H9 (cell line): Measurements from ENCODE around the gene NADSYN1. TPM values are rescaled to one million over a fixed set of nuclear protein-coding genes. Genes with fewer than 3 reads are reported as not detected.

ENCODE experiments used
- DNase-seq: peaks from one replicate; pipeline ENCODE4 v3.0.0-alpha.2; 2017
- H2AFZ ChIP-seq: one replicate; pipeline ENCODE4 v1.6.1; 2013; ENCODE audit warnings: mild to moderate bottlenecking, low read length, control low read depth, moderate library complexity
- H2AK5ac ChIP-seq: 2 replicates; pipeline ENCODE4 v1.6.1; 2013; ENCODE audit warnings: low read length, control low read depth, mixed read lengths; ENCODE audit not compliant: insufficient read length
- H2BK120ac ChIP-seq: one replicate; pipeline ENCODE4 v1.6.1; 2013; ENCODE audit warnings: low read depth, mild to moderate bottlenecking, low read length, control low read depth, inconsistent platforms; ENCODE audit not compliant: poor library complexity, severe bottlenecking
- H2BK12ac ChIP-seq: 2 replicates; pipeline ENCODE4 v1.6.1; 2013; ENCODE audit warnings: low read length, control low read depth, mixed read lengths, low read depth; ENCODE audit not compliant: insufficient read length
- H2BK15ac ChIP-seq: 2 replicates; pipeline ENCODE4 v1.6.1; 2013; ENCODE audit warnings: low read depth, low read length, control low read depth
- H2BK20ac ChIP-seq: one replicate; pipeline ENCODE4 v1.6.1; 2013; ENCODE audit warnings: low read depth, mild to moderate bottlenecking, low read length, control low read depth, inconsistent platforms; ENCODE audit not compliant: poor library complexity, severe bottlenecking
- H2BK5ac ChIP-seq: 2 replicates; pipeline ENCODE4 v1.6.1; 2013; ENCODE audit warnings: low read length, control low read depth, mixed read lengths; ENCODE audit not compliant: insufficient read length
- H3K14ac ChIP-seq: 2 replicates; pipeline ENCODE4 v1.6.1; 2013; ENCODE audit warnings: low read length, control low read depth; ENCODE audit not compliant: insufficient read depth
- H3K18ac ChIP-seq: 2 replicates; pipeline ENCODE4 v1.6.1; 2013; ENCODE audit warnings: low read depth, mild to moderate bottlenecking, mixed read lengths, low read length, control low read depth; ENCODE audit not compliant: insufficient read length
- H3K23ac ChIP-seq: 2 replicates; pipeline ENCODE4 v1.6.1; 2013; ENCODE audit warnings: low read length, control low read depth, mixed read lengths, low read depth; ENCODE audit not compliant: insufficient read length
- H3K23me2 ChIP-seq: 2 replicates; pipeline ENCODE4 v1.6.1; 2013; ENCODE audit warnings: low read depth, mild to moderate bottlenecking, mixed read lengths, low read length, control low read depth; ENCODE audit not compliant: insufficient read length, poor library complexity, severe bottlenecking
- H3K27ac ChIP-seq: 2 replicates; pipeline ENCODE4 v1.5.1; 2013; ENCODE audit warnings: low read length, control low read depth, mixed read lengths, low read depth; ENCODE audit not compliant: insufficient read length
- H3K27me3 ChIP-seq: 2 replicates; pipeline ENCODE4 v1.6.1; 2013; ENCODE audit warnings: low read length, control low read depth, inconsistent platforms; ENCODE audit not compliant: insufficient read depth
- H3K4ac ChIP-seq: 2 replicates; pipeline ENCODE4 v1.6.1; 2013; ENCODE audit warnings: low read depth, mild to moderate bottlenecking, control low read depth, inconsistent platforms, low read length, moderate library complexity
- H3K4me1 ChIP-seq: 2 replicates; pipeline ENCODE4 v1.6.1; 2013; ENCODE audit warnings: low read length, control low read depth, inconsistent platforms; ENCODE audit not compliant: insufficient read depth
- H3K4me2 ChIP-seq: 2 replicates; pipeline ENCODE4 v1.6.1; 2013; ENCODE audit warnings: low read length, control low read depth, mixed read lengths; ENCODE audit not compliant: insufficient read length, insufficient read depth
- H3K56ac ChIP-seq: 2 replicates; pipeline ENCODE4 v1.6.1; 2013; ENCODE audit warnings: low read depth, mild to moderate bottlenecking, mixed read lengths, low read length, control low read depth; ENCODE audit not compliant: insufficient read length
- H3K79me1 ChIP-seq: 2 replicates; pipeline ENCODE4 v1.6.1; 2013; ENCODE audit warnings: low read depth, mild to moderate bottlenecking, moderate library complexity, low read length, control low read depth, inconsistent platforms; ENCODE audit not compliant: insufficient read depth, poor library complexity, severe bottlenecking
- H3K79me2 ChIP-seq: 2 replicates; pipeline ENCODE4 v1.6.1; 2013; ENCODE audit warnings: low read length, control low read depth, inconsistent platforms; ENCODE audit not compliant: insufficient read depth
- H3K9ac ChIP-seq: 2 replicates; pipeline ENCODE4 v1.6.1; 2013; ENCODE audit warnings: low read length, control low read depth, mixed read lengths; ENCODE audit not compliant: insufficient read length; ENCODE audit errors: extremely low read depth
- H3K9me3 ChIP-seq: one replicate; pipeline ENCODE4 v1.6.1; 2013; ENCODE audit warnings: low read depth, low read length, inconsistent platforms; ENCODE audit not compliant: control insufficient read depth
- H3T11ph ChIP-seq: one replicate; pipeline ENCODE4 v1.6.1; 2013; ENCODE audit warnings: mild to moderate bottlenecking, low read length, control low read depth, inconsistent platforms
- H4K20me1 ChIP-seq: one replicate; pipeline ENCODE4 v1.6.1; 2013; ENCODE audit not compliant: control insufficient read depth, insufficient read length, insufficient read depth
- H4K5ac ChIP-seq: 2 replicates; pipeline ENCODE4 v1.6.1; 2013; ENCODE audit warnings: low read depth, mild to moderate bottlenecking, mixed read lengths, low read length, control low read depth; ENCODE audit not compliant: insufficient read length
- H4K8ac ChIP-seq: replicated peaks from 2 replicates; pipeline ENCODE4 v1.6.1; 2013; ENCODE audit warnings: low read length, control low read depth, mixed read lengths, low read depth; ENCODE audit not compliant: insufficient read length
- H4K91ac ChIP-seq: 2 replicates; pipeline ENCODE4 v1.6.1; 2013; ENCODE audit warnings: low read depth, mild to moderate bottlenecking, moderate library complexity, mixed read lengths, low read length, control low read depth; ENCODE audit not compliant: insufficient read length
- H3K27ac Mint-ChIP-seq, 3 experiments: 2 replicates in 2 of 3; 3 replicates in 1 of 3; pipeline ENCODE4 v1.8.0; 2020 to 2021; ENCODE audit warnings: mixed read lengths in 3 of 3, mild to moderate bottlenecking in 1 of 3, moderate library complexity in 1 of 3
- H3K27me3 Mint-ChIP-seq: 2 replicates; pipeline ENCODE4 v1.8.0; 2021; ENCODE audit warnings: low read depth, mild to moderate bottlenecking, moderate library complexity, mixed read lengths
- H3K36me3 Mint-ChIP-seq, 3 experiments: 2 replicates in 2 of 3; 3 replicates in 1 of 3; pipeline ENCODE4 v1.8.0; 2020 to 2021; ENCODE audit warnings: low read depth in 3 of 3, mixed read lengths in 3 of 3; ENCODE audit not compliant: insufficient read depth in 1 of 3
- H3K4me1 Mint-ChIP-seq, 2 experiments: 2 replicates each; pipeline ENCODE4 v1.8.0; 2020; ENCODE audit warnings: mixed read lengths in 2 of 2
- H3K4me3 Mint-ChIP-seq, 2 experiments: 2 replicates in 1 of 2; 3 replicates in 1 of 2; pipeline ENCODE4 v1.8.0; 2020 to 2021; ENCODE audit warnings: mild to moderate bottlenecking in 2 of 2, mixed read lengths in 2 of 2, moderate library complexity in 1 of 2
- H3K9me3 Mint-ChIP-seq, 2 experiments: 2 replicates in 1 of 2; 3 replicates in 1 of 2; pipeline ENCODE4 v1.8.0; 2020; ENCODE audit warnings: mild to moderate bottlenecking in 2 of 2, mixed read lengths in 2 of 2, moderate library complexity in 1 of 2
- CTCF ChIP-seq: fragments of 200-600 bp; sonication (generic); conservative IDR thresholded peaks from 3 replicates; pipeline ENCODE4 v1.8.0; 2021; ENCODE audit warnings: antibody characterized with exemption, mild to moderate bottlenecking
- WGBS: extraction: QIAGEN DNeasy Blood & Tissue Kit; methylation state at CpG from one replicate; pipeline ENCODE4 v1.1.7; 2013; ENCODE audit warnings: missing lambda C conversion rate, low lambda C conversion rate, mixed read lengths; ENCODE audit not compliant: insufficient read length; ENCODE audit errors: extremely low coverage; 5-methylcytosine and 5-hydroxymethylcytosine counted together
- total RNA-seq: library from RNA; stranded (reverse); gene quantifications from 2 replicates; pipeline ENCODE4 v1.2.1, GENCODE V29; 2021

Gene NADSYN1
- total RNA-seq, 1 experiment from 2014 or later = 44.2 TPM

- H4K91ac ChIP-seq = no peak overlapping the region
- no peak overlapping the region for H3K27ac ChIP-seq
- no peak overlapping the region for H2BK20ac ChIP-seq
- H3K9me3 Mint-ChIP-seq = no peaks in the 10 kb centered on the region
- no peaks in the 10 kb centered on the region for H3K27me3 ChIP-seq
- H3K4ac ChIP-seq = no peak overlapping the region
- H3K27me3 Mint-ChIP-seq = no peaks in the 10 kb centered on the region
- no peaks in the 10 kb centered on the region for H3K79me2 ChIP-seq
- peaks cover 24 to 72% (median 50%) of the 10 kb centered on the region in 3 experiments; a peak in 6 of 7 replicates for H3K36me3 Mint-ChIP-seq
- no peak overlapping the region for H3K27ac Mint-ChIP-seq
- H2BK15ac ChIP-seq = no peak overlapping the region
- no peak overlapping the region for H3K4me2 ChIP-seq
- no peak overlapping the region for H3K9ac ChIP-seq
- H3T11ph ChIP-seq = no peak overlapping the region
- H2BK120ac ChIP-seq = no peak overlapping the region
- H4K8ac ChIP-seq = no peak overlapping the region
- H2BK12ac ChIP-seq = no peak overlapping the region
- no peak for DNase-seq
- H3K4me3 Mint-ChIP-seq = no peak overlapping the region
- H3K23me2 ChIP-seq = no peaks in the 10 kb centered on the region
- H3K18ac ChIP-seq = no peak overlapping the region
- WGBS = no CpG with 5 or more reads among the region's 23 CpGs
- H3K4me1 ChIP-seq = no peaks in the 10 kb centered on the region
- no peak overlapping the region for H2BK5ac ChIP-seq
- no peaks in the 10 kb centered on the region for H3K9me3 ChIP-seq
- no peak overlapping the region for H2AK5ac ChIP-seq
- no peak overlapping the region for H2AFZ ChIP-seq
- no peaks in the 10 kb centered on the region for H4K20me1 ChIP-seq
- no peak overlapping the region for H3K14ac ChIP-seq
- no peak for TF ChIP-seq CTCF
- H4K5ac ChIP-seq = no peak overlapping the region
- no peaks in the 10 kb centered on the region for H3K79me1 ChIP-seq
- no peak overlapping the region for H3K56ac ChIP-seq
- no peak overlapping the region for H3K23ac ChIP-seq
- peaks cover 4 to 6% of the 10 kb centered on the region in 2 experiments; a peak in 3 of 4 replicates for H3K4me1 Mint-ChIP-seq
Observed at GRCh38 chr11:71484248-71485062, 31.5 kb downstream of the NADSYN1 start.
